ENCODE measurements around the gene CAPS.

CAPS gene

GRCh38 chr19:5914946-5915781 is 1.1 kb downstream of the CAPS start:
- no peak for DNase-seq

GRCh38 chr19:5915782-5916165 is 1.7 kb downstream of the CAPS start:
- no peak for DNase-seq

DNA sequence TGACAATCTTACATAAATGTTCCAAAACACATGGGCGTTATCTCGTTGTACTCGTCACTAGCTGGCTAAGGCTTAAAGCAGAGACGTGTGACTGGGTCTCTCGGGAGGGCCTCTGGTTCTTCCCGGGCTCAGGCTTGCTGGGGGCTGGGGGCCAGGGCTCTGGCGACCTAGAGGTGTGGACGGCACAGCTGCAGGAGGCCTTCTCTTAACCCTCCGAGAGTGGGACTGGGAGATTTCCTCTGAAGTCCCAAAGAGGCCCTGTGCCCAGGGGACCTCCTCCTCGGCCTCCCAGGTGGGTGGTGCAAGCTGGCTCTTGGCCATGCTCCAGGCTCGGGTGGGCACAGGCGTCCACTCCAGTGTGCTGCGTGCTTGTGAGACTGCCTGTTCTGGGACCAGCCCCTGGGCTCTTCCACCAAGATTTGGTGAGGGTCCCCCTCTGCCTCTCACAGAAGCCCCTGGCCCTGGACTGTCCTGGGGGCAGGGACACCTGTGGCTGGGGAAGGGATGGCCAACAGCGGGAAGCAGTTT is 2.2 kb downstream of the CAPS start:
- no peak for DNase-seq

- DNase-seq: no peak
Measured at GRCh38 chr19:5917431-5918107, 3.5 kb downstream of the CAPS start.

- no peak for DNase-seq
Measured at GRCh38 chr19:5918463-5919079, 4.5 kb downstream of the CAPS start.

GRCh38 chr19:5921516-5922160 is 7.6 kb downstream of the CAPS start:
- DNase-seq: no peak

DNA sequence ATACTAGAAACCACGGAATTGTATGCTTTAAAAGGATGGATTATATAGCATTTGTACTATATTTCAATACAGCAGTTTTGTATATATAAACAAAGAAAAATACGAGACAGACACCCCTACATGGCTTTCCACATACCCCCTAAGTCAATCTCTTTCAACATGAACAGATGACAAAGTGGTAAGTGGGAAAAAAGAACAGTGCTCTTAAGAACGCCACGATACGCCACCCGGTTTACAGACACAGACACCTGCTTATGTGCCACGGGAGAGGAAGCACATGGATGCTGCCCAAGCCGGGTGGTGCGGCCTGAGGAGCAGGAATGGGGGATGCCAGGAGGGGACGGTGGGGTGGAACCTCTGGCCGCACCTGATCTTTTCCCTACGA is 8.1 kb downstream of the CAPS start:
- no peak for DNase-seq

- no peak for DNase-seq
Measured at GRCh38 chr19:5923356-5923755, 9.3 kb downstream of the CAPS start.

- DNase-seq: no peak
Measured at GRCh38 chr19:5925830-5926427, 11.9 kb downstream of the CAPS start.

DNA sequence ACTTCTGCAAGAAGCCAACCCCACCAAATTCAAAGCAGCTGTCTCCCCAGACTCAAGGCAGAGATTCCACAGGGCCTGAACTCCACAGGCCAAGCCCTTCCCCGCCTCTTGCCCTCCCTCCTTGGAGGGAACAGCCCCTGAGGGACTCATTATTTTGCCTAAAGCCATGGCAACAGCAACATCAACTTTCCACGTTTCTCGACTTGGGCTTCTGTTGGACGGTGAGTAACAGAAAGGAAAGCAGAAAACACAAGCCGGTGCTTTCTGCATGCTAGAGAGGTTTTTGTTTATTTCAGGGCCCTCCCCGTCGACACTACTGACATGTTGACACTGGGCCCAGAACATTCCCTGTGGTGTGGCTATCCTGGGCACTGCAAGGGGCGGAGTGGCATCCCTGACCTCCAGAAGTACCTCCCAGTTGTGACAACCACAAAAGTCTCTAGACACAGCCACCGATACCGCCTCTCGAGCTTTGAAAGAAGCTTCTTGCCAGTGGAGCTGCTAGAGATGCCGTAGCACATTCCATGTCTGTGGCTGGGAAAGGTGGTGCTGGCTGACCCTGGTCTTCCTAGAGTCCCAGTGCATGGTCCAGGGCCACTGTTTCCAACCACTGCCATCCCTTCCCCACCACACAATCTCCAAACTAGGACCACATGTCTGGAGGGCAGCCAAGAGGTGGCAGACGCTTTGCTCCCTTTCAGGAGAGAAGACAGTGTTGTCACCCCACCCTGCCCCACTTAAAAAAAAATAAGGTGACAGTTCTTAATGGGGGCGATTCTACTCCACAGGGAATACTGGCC is 12.8 kb downstream of the CAPS start:
- DNase-seq: no peak

DNA sequence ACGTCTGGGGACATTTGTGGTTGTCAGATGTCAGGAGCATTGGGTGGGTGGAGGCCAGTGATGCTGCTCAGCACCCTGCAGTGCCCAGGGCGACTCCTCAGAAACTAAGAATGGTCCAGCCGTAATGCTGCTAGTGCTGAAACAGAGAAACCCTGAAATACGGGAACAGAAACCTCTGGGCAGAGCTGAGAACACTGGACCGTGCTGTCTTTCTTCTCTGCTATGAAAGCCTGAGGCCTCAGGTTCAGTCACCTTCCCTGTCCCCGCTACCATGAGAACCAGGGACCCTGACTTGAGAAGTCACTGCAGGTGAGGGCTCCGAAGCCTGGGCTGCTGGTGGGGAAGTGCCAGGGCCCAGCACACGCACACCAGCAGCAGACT is 13.4 kb downstream of the CAPS start:
- no peak for DNase-seq

DNA sequence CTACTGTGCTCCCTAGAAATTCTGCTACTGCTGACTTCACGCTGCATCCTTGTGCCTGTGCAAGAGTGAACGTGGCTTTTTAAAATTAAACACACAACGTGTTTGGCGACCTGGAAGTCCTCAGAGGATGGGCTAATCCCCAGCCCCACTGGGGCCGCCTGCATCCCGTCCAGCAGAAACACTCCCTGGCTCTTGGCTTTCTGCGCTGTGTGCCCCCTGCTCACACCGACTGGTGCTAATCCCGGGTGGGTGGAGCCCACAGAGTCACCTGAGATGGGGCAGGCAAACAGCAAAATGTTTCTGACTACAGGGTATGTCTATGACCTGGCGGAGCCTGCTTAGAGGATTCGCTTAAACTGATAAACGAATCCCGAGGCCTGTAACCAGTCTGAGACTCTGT is 15.1 kb downstream of the CAPS start:
- DNase-seq: no peak

DNA sequence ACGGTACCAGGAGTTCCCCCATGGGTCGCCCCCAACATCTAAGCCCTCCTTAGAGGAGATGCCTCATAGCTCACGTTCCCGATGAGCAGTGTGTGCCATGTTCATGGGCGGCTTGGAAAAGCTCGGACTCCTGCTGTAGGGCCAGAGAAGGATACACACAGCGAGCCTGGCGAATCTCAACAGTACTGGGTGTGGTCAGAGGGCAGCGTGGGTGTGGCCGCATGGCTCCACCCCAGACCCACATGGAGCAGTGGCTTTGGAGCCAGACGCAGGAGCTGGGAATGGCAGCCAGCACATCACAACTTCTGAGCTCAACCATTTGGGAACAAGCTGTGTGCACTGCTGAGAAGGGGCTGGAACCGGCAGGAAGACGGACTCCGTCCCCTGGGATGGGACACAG is 15.6 kb downstream of the CAPS start:
- no peak for DNase-seq

GRCh38 chr19:5931251-5931650 is 17.2 kb downstream of the CAPS start:
- no peak for DNase-seq

DNA sequence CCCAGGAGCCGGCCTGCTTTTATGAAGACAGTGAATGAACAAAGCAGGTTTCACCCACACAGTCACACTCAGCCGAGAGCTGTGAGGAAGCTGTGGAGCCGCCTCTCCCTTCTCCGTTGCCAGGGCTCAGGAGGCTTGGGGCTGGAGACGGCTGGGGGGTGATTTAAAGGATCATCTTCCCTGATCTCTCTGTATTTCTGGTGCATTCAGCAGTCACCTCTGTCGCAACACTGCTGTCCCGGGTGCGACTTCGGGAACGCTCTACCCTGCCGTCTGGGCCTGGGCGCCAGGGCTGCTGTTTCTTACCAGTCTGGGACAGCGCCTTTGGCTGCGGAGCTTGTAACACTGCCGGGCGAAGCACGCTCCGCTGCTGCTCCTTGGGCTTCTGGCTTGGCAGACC is 18.1 kb downstream of the CAPS start:
- DNase-seq: no peak

DNA sequence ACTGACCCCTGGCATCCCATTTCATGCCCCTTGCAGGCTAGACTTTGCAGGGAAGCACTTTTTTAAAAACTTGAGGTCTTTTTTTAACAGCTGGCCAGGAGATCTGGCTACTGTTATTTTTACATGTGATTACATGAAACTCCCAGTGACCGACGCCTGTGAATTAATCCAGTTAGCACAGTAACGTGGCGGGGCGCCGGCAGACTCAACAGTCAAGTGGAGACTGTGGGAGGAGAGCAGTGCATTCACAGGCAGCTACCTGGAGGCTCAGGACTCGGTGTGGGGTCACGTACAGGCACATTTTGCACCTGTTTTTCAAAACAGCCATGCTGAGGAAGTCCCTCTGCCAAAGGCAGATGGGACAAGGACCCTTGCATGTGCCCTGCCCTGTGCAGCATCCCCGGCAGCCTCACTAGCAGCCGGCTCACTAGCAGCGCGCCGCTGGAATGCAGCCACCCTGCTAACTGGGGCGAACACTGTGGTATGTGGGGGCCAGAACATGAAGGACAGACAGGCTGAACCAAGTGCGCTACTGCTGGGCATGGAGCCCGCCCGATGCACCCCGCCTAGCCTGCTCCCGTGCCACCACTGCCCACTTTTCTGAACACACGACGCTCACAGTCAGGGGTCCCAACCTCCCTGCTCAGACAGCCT is 18.7 kb downstream of the CAPS start:
- DNase-seq: no peak

DNA sequence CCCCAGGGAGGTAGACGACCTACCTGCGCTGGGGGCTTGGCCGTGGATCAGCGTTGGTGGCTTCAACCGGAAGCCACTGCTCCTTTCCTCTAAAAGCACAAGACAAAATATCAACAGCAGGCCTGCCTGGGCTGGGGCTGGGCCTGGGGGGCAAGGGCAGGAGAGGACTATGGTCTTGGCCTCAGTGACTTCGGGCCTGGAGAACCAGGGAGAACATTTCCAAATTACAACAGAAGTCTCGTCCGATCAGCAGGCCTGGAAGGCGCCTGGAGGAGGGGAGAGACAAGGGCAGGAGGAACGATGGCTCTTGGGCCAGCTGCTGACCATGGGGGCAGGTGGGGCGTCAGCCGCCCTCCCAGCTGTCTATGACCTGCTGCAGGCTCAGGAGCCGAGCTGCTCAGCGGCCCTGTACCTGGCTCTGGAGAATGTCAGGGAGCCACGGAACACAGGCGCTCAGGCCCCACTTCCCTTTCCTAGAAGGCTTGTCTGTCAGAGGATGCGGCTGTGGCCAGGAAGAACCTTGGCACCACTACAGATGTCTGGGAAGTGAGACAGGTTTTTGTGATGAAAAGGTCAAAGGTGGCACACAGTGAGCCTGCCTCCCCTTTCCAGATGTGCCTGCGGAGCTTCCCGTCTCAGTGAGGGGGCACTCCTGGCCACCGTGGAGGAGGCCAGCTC is 19.5 kb downstream of the CAPS start:
- DNase-seq: no peak

- no peak for DNase-seq
Measured at GRCh38 chr19:5934069-5934401, 20.0 kb downstream of the CAPS start.

GRCh38 chr19:5934774-5935472 is 20.9 kb downstream of the CAPS start:
- no peak for DNase-seq

DNA sequence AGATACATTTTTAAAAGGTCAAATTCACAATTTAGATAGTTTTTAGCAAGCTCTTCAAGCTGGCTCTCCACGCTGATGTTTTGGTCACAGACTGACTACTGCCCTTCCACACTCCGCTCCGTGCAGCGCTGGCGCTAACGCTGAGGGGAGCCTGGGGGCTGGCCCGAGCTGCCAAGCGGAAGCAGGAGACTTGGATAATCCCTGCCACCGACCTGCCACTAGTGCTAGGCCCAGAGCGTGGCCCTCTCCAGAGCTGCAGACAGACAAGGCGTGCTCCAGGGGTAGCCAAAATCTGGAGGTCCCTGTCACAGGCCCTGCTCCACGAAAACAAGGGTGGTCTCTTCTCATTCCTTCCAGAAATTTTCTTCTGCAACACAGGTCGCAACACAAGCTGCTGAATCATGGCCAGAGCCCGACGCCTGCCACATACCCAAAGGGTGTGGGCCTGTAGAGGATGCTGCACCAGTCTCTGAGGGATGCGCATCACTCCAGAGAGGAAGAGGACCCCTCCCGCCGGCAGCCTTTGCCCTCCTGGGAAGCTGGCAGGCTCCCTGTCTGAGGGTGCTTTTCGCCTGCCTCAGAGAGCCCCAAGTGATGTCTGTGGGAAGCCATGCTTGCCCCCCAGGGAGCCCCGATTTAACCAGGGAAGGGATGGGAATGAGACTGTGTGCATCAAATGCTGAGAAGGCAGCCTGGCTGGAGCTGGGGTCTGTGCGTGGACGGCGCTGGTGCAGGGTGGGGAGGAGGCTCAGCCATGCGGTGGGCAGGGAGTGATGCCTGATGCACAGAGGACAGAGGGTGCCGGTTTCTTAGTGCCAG is 21.6 kb downstream of the CAPS start:
- DNase-seq: no peak

All from cortex of kidney (tissue), 1 donor.